Erythroblast (primary cell): ENCODE results near the gene RIMS1.

Experiments
- GATA1 ChIP-seq: IDR thresholded peaks from 2 replicates; pipeline ENCODE4 v1.6.1; 2011; ENCODE audit warnings: low read depth, mild to moderate bottlenecking, control low read depth, low read length, moderate library complexity
- POLR2A ChIP-seq: IDR thresholded peaks from 2 replicates; pipeline ENCODE4 v1.6.1; 2011; ENCODE audit warnings: mild to moderate bottlenecking, low read length

DNA sequence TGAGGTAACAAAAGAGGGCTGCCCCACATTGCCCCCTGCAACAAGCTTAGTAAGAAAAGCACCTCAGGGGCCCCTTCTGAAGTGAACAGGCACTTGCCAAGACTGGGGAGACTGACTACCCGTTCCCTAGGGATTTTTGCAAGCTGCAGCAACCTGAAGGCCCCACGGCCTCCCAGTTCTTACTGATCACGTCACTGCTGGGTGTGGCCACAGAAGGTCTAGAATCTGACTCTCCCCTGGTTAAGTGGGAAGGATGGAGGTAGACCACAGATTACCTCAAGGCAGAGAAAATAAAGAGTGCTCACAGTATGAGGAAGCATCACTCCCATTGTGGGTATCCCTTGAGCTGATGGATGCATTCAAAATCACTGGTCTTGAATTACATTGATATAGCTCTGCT is 534.1 kb downstream of the RIMS1 start:
- no peak for TF ChIP-seq POLR2A
- no peak for TF ChIP-seq GATA1
